Caco-2 (cell line): ENCODE data around the gene PBX1. TPM values are rescaled to one million over a fixed set of nuclear protein-coding genes. Genes with fewer than 3 reads are reported as not detected.

Source experiments
- BruUV-seq: library from RNA; stranded (reverse); fragments of 400-500 nt; replicated peaks from 2 replicates; lab custom pipeline; 2021; lab: Mats Ljungman, UMichigan
- CTCF ChIA-PET: fragments of 300-600 bp; sonication (Branson Sonifier 250); formaldehyde crosslinking; loops from one replicate; lab custom pipeline; 2022; ENCODE audit warnings: antibody characterized with exemption; lab: Charles Lee
- POLR2A ChIA-PET: fragments of 300-600 bp; sonication (Branson Sonifier 250); formaldehyde crosslinking; loops from one replicate; lab custom pipeline; 2022; ENCODE audit warnings: antibody characterized with exemption; lab: Charles Lee
- DNase-seq, 2 experiments: peaks; one replicate each; pipeline versions ENCODE4 v3.0.0 to v3.0.0-alpha.2; 2020 to 2022
- H3K27me3 ChIP-seq: replicated peaks from 2 replicates; pipeline ENCODE4 v1.6.0; 2011; ENCODE audit warnings: low read length; ENCODE audit not compliant: control insufficient read depth, insufficient read depth
- H3K36me3 ChIP-seq: 2 replicates; pipeline ENCODE4 v1.5.1; 2011; ENCODE audit warnings: low read length; ENCODE audit not compliant: control insufficient read depth, insufficient read depth
- H3K4me1 ChIP-seq: fragments of 250-450 bp; sonication (Bioruptor Pico); 2 replicates; pipeline ENCODE4 v1.5.1; 2020; ENCODE audit warnings: mild to moderate bottlenecking
- H3K4me3 ChIP-seq: 2 replicates; pipeline ENCODE4 v1.5.1; 2011; ENCODE audit warnings: low read depth, mild to moderate bottlenecking, control low read depth, low read length
- H3K9me3 ChIP-seq: fragments of 250-450 bp; sonication (Bioruptor Pico); 2 replicates; pipeline ENCODE4 v1.5.1; 2020; ENCODE audit warnings: mild to moderate bottlenecking, moderate library complexity
- H3K27ac Mint-ChIP-seq: one replicate; pipeline ENCODE4 v1.8.0; 2022; ENCODE audit warnings: mixed read lengths; ENCODE audit not compliant: unreplicated experiment
- H3K27me3 Mint-ChIP-seq: one replicate; pipeline ENCODE4 v1.8.0; 2022; ENCODE audit warnings: mixed read lengths; ENCODE audit not compliant: insufficient read depth, unreplicated experiment
- H3K36me3 Mint-ChIP-seq: one replicate; pipeline ENCODE4 v1.8.0; 2022; ENCODE audit warnings: mild to moderate bottlenecking, mixed read lengths; ENCODE audit not compliant: insufficient read depth, unreplicated experiment
- H3K4me1 Mint-ChIP-seq: one replicate; pipeline ENCODE4 v1.8.0; 2022; ENCODE audit warnings: low read depth, mixed read lengths; ENCODE audit not compliant: unreplicated experiment
- H3K4me3 Mint-ChIP-seq: one replicate; pipeline ENCODE4 v1.8.0; 2022; ENCODE audit warnings: mild to moderate bottlenecking, moderate library complexity, mixed read lengths; ENCODE audit not compliant: unreplicated experiment
- H3K9me3 Mint-ChIP-seq: one replicate; pipeline ENCODE4 v1.8.0; 2022; ENCODE audit warnings: mixed read lengths; ENCODE audit not compliant: unreplicated experiment
- CTCF ChIP-seq, 2 experiments: fragments of 200-600 bp in 1 of 2; IDR thresholded peaks; 1 replicate in 1 of 2; 2 replicates in 1 of 2; pipeline versions ENCODE4 v1.5.1 to v1.8.0; 2011 to 2022; ENCODE audit warnings: antibody characterized with exemption in 1 of 2, control low read depth in 1 of 2, inconsistent platforms in 1 of 2, low read depth in 1 of 2, low read length in 1 of 2, mild to moderate bottlenecking in 1 of 2, moderate library complexity in 1 of 2; ENCODE audit not compliant: insufficient read depth in 1 of 2, severe bottlenecking in 1 of 2, unreplicated experiment in 1 of 2
- intact Hi-C: fragments of 100-400 bp; cut with micrococcal nuclease; formaldehyde crosslinking; loops from one replicate; pipeline ENCODE4 v1.10.0; 2022; ENCODE audit not compliant: unreplicated experiment
- total RNA-seq: library from RNA; stranded (reverse); gene quantifications from 2 replicates; pipeline ENCODE4 v1.2.3, GENCODE V29; 2022

The PBX1 gene
- total RNA-seq, 1 experiment from 2014 or later = 103 TPM

GRCh38 chr1:164693564-164694359, 134.8 kb downstream of the PBX1 start:
- H3K4me1 ChIP-seq = no peaks in the 10 kb centered on the region
- no TSS peak for BruUV-seq
- POLR2A ChIA-PET = no interaction called here
- Mint-ChIP-seq H3K4me1 (peaks cover 8% of the 10 kb centered on the region), H3K27ac (no peak overlapping the region), H3K9me3 (no peaks in the 10 kb centered on the region), H3K36me3 (peaks cover 7% of the 10 kb centered on the region), H3K4me3 (no peak overlapping the region), H3K27me3 (no peaks in the 10 kb centered on the region)
- H3K36me3 ChIP-seq = peaks cover 2% of the 10 kb centered on the region
- H3K27me3 ChIP-seq = no peaks in the 10 kb centered on the region
- H3K9me3 ChIP-seq = no peaks in the 10 kb centered on the region
- no peak overlapping the region for H3K4me3 ChIP-seq
- intact Hi-C loops = no loop called here
- DNase-seq = no peak
- CTCF ChIA-PET = no interaction called here
- TF ChIP-seq CTCF (IDR thresholded peaks at IDR 0.05; ENCODE audit: insufficient read depth in 1 of 2, low read depth in 1 of 2, low read length in 1 of 2, severe bottlenecking in 1 of 2, unreplicated experiment in 1 of 2) = no peak

GRCh38 chr1:164694505-164694904, 135.5 kb downstream of the PBX1 start:
- no peak for TF ChIP-seq CTCF (IDR thresholded peaks at IDR 0.05; ENCODE audit: insufficient read depth in 1 of 2, low read depth in 1 of 2, low read length in 1 of 2, severe bottlenecking in 1 of 2, unreplicated experiment in 1 of 2)
- intact Hi-C loops = no loop called here
- peaks cover 2% of the 10 kb centered on the region for H3K36me3 ChIP-seq
- no peaks in the 10 kb centered on the region for H3K4me1 ChIP-seq
- H3K9me3 ChIP-seq = no peaks in the 10 kb centered on the region
- no peaks in the 10 kb centered on the region for H3K27me3 ChIP-seq
- POLR2A ChIA-PET = no interaction called here
- DNase-seq = no peak
- CTCF ChIA-PET = no interaction called here
- Mint-ChIP-seq H3K4me3 (no peak overlapping the region), H3K9me3 (no peaks in the 10 kb centered on the region), H3K36me3 (peaks cover 5% of the 10 kb centered on the region), H3K27ac (no peak overlapping the region), H3K27me3 (no peaks in the 10 kb centered on the region), H3K4me1 (peaks cover 6% of the 10 kb centered on the region)
- BruUV-seq = no TSS peak
- no peak overlapping the region for H3K4me3 ChIP-seq

GRCh38 chr1:164695956-164696665, 137.1 kb downstream of the PBX1 start:
- intact Hi-C loops = no loop called here
- no peaks in the 10 kb centered on the region for H3K9me3 Mint-ChIP-seq
- H3K4me1 Mint-ChIP-seq = peaks cover 8% of the 10 kb centered on the region
- no TSS peak for BruUV-seq
- no peaks in the 10 kb centered on the region for H3K27me3 ChIP-seq
- 0 out of 2 replicates have a peak, but pooled peaks cover 2% of the 10 kb centered on the region for H3K4me1 ChIP-seq
- no peak for TF ChIP-seq CTCF (IDR thresholded peaks at IDR 0.05; ENCODE audit: insufficient read depth in 1 of 2, low read depth in 1 of 2, low read length in 1 of 2, severe bottlenecking in 1 of 2, unreplicated experiment in 1 of 2)
- CTCF ChIA-PET = no interaction called here
- no peak overlapping the region for H3K4me3 ChIP-seq
- POLR2A ChIA-PET = no interaction called here
- no peaks in the 10 kb centered on the region for H3K27me3 Mint-ChIP-seq
- H3K9me3 ChIP-seq = no peaks in the 10 kb centered on the region
- H3K27ac Mint-ChIP-seq = no peak overlapping the region
- no peak for DNase-seq
- peaks cover 2% of the 10 kb centered on the region for H3K36me3 ChIP-seq
- no peak overlapping the region for H3K4me3 Mint-ChIP-seq
- no peaks in the 10 kb centered on the region for H3K36me3 Mint-ChIP-seq
